Panc1 (cell line): Measurements from ENCODE around the gene TMEM269.

Experiments used
- POLR2AphosphoS5 ChIP-seq: IDR thresholded peaks from 2 replicates; pipeline ENCODE4 v1.6.1; 2012; ENCODE audit warnings: mild to moderate bottlenecking, low read depth, low read length, moderate library complexity
- SIN3A ChIP-seq: IDR thresholded peaks from 2 replicates; pipeline ENCODE4 v1.6.1; 2012; ENCODE audit warnings: low read depth, mild to moderate bottlenecking, low read length, moderate library complexity, borderline replicate concordance; ENCODE audit not compliant: insufficient read depth
- TCF7L2 ChIP-seq: IDR thresholded peaks from 2 replicates; pipeline ENCODE4 v1.6.1; 2011; ENCODE audit warnings: mild to moderate bottlenecking, low read depth, low read length, inconsistent platforms
- TF ChIP-seq, protein P1 (sequence below): fragments of 450-650 bp; IDR thresholded peaks from 2 replicates; pipeline ENCODE4 v1.5.1; 2017; ENCODE audit warnings: mild to moderate bottlenecking
- TF ChIP-seq, protein P2 (sequence below), 2 experiments: IDR thresholded peaks; 2 replicates each; pipeline ENCODE4 v1.6.1; 2011 to 2012; ENCODE audit warnings: low read depth in 2 of 2, control low read depth in 1 of 2, low read length in 1 of 2, mild to moderate bottlenecking in 1 of 2, moderate library complexity in 1 of 2; ENCODE audit not compliant: insufficient read depth in 1 of 2

DNA sequence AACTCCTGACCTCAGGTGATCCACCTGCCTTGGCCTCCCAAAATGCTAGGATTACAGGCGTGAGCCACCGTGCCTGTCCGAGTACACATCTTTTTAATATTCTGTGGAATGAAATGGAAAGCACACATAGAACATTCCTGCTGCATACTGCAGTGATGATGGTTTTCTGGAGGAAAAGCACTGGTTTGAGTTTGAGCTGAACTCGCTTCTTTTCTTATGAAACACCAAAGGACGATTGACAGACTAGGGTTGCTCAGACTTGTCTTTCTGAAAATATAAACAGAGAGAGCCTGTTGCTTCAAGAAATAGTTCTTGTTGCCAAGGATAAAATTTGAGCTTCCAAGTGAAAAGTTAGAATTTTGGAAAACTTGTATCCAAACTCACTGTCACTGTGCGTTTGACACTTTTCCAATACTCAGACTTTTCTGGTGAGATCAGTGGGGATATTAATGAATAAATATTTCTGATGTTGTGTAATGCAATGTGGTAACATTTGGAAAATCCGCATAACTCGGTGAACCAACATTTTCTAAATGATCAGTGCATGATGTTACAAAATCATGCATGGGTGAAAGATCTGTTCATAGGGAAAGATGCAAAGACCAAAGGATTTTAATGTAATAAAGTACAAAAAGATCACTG, 17.2 kb downstream of the TMEM269 start:
- TF ChIP-seq, protein P1, sequence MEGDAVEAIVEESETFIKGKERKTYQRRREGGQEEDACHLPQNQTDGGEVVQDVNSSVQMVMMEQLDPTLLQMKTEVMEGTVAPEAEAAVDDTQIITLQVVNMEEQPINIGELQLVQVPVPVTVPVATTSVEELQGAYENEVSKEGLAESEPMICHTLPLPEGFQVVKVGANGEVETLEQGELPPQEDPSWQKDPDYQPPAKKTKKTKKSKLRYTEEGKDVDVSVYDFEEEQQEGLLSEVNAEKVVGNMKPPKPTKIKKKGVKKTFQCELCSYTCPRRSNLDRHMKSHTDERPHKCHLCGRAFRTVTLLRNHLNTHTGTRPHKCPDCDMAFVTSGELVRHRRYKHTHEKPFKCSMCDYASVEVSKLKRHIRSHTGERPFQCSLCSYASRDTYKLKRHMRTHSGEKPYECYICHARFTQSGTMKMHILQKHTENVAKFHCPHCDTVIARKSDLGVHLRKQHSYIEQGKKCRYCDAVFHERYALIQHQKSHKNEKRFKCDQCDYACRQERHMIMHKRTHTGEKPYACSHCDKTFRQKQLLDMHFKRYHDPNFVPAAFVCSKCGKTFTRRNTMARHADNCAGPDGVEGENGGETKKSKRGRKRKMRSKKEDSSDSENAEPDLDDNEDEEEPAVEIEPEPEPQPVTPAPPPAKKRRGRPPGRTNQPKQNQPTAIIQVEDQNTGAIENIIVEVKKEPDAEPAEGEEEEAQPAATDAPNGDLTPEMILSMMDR = no peak
- TF ChIP-seq SIN3A (no peak), POLR2AphosphoS5 (no peak), TCF7L2 (no peak)
- TF ChIP-seq, protein P2, sequence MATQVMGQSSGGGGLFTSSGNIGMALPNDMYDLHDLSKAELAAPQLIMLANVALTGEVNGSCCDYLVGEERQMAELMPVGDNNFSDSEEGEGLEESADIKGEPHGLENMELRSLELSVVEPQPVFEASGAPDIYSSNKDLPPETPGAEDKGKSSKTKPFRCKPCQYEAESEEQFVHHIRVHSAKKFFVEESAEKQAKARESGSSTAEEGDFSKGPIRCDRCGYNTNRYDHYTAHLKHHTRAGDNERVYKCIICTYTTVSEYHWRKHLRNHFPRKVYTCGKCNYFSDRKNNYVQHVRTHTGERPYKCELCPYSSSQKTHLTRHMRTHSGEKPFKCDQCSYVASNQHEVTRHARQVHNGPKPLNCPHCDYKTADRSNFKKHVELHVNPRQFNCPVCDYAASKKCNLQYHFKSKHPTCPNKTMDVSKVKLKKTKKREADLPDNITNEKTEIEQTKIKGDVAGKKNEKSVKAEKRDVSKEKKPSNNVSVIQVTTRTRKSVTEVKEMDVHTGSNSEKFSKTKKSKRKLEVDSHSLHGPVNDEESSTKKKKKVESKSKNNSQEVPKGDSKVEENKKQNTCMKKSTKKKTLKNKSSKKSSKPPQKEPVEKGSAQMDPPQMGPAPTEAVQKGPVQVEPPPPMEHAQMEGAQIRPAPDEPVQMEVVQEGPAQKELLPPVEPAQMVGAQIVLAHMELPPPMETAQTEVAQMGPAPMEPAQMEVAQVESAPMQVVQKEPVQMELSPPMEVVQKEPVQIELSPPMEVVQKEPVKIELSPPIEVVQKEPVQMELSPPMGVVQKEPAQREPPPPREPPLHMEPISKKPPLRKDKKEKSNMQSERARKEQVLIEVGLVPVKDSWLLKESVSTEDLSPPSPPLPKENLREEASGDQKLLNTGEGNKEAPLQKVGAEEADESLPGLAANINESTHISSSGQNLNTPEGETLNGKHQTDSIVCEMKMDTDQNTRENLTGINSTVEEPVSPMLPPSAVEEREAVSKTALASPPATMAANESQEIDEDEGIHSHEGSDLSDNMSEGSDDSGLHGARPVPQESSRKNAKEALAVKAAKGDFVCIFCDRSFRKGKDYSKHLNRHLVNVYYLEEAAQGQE (IDR thresholded peaks at IDR 0.05; ENCODE audit: insufficient read depth in 1 of 2, low read depth in 2 of 2, low read length in 1 of 2) = no peak
